DOHH2 (cell line): ENCODE results near the gene TXNL1.

ENCODE experiments used
- H3F3A ChIP-seq: fragments of 200-600 bp; sonication (generic), shearing (Covaris generic); 2 replicates; pipeline ENCODE4 v1.6.0; 2016; ENCODE audit warnings: antibody characterized with exemption, mild to moderate bottlenecking; ENCODE audit not compliant: control insufficient read depth, insufficient read depth
- H3K27ac ChIP-seq: fragments of 200-600 bp; sonication (generic); 2 replicates; pipeline ENCODE4 v1.5.1; 2014; ENCODE audit warnings: low read depth, mild to moderate bottlenecking, low read length, moderate library complexity
- H3K27me3 ChIP-seq: fragments of 200-600 bp; sonication (generic); 2 replicates; pipeline ENCODE4 v1.6.1; 2014; ENCODE audit warnings: mild to moderate bottlenecking, low read length, mixed read lengths; ENCODE audit not compliant: control insufficient read depth
- H3K36me3 ChIP-seq: fragments of 200-600 bp; sonication (generic); 2 replicates; pipeline ENCODE4 v1.6.1; 2014; ENCODE audit warnings: mild to moderate bottlenecking, low read length, moderate library complexity, mixed read lengths; ENCODE audit not compliant: control insufficient read depth
- H3K4me1 ChIP-seq: fragments of 200-600 bp; sonication (generic); 2 replicates; pipeline ENCODE4 v1.6.1; 2014; ENCODE audit warnings: mild to moderate bottlenecking, low read length, mixed read lengths; ENCODE audit not compliant: control insufficient read depth
- H3K4me2 ChIP-seq: fragments of 200-600 bp; sonication (generic); 2 replicates; pipeline ENCODE4 v1.6.0; 2014; ENCODE audit warnings: mild to moderate bottlenecking, low read length, moderate library complexity
- H3K4me3 ChIP-seq: fragments of 200-600 bp; sonication (generic); 2 replicates; pipeline ENCODE4 v1.5.1; 2014; ENCODE audit warnings: mild to moderate bottlenecking, low read length, mixed read lengths
- H3K79me2 ChIP-seq: fragments of 200-600 bp; sonication (generic); 2 replicates; pipeline ENCODE4 v1.6.1; 2014; ENCODE audit warnings: mild to moderate bottlenecking, low read length, mixed read lengths; ENCODE audit not compliant: control insufficient read depth
- H3K9me2 ChIP-seq: fragments of 200-600 bp; sonication (generic); replicated peaks from 2 replicates; pipeline ENCODE4 v1.6.1; 2014; ENCODE audit warnings: mild to moderate bottlenecking, low read length, mixed read lengths; ENCODE audit not compliant: control insufficient read depth
- H3K9me3 ChIP-seq: fragments of 200-600 bp; sonication (generic); 2 replicates; pipeline ENCODE4 v1.6.1; 2014; ENCODE audit warnings: antibody characterized with exemption, low read length, mixed read lengths; ENCODE audit not compliant: control insufficient read depth, insufficient read depth
- H4K20me1 ChIP-seq: fragments of 200-600 bp; sonication (generic); 2 replicates; pipeline ENCODE4 v1.6.0; 2014; ENCODE audit warnings: low read depth, mild to moderate bottlenecking, antibody characterized with exemption, low read length, moderate library complexity; ENCODE audit not compliant: control insufficient read depth, insufficient read depth
- EZH2phosphoT487 ChIP-seq: fragments of 200-600 bp; sonication (generic); IDR thresholded peaks from 2 replicates; pipeline ENCODE4 v1.6.1; 2017; ENCODE audit warnings: borderline replicate concordance, mild to moderate bottlenecking, antibody characterized with exemption, low read length, moderate library complexity, mixed read lengths
- TF ChIP-seq, protein P1 (sequence below): fragments of 200-600 bp; sonication (generic); IDR thresholded peaks from one replicate; pipeline ENCODE4 v1.5.1; 2014; ENCODE audit warnings: antibody characterized with exemption, mild to moderate bottlenecking, low read depth, low read length; ENCODE audit not compliant: poor library complexity, severe bottlenecking

The TXNL1 gene

DNA sequence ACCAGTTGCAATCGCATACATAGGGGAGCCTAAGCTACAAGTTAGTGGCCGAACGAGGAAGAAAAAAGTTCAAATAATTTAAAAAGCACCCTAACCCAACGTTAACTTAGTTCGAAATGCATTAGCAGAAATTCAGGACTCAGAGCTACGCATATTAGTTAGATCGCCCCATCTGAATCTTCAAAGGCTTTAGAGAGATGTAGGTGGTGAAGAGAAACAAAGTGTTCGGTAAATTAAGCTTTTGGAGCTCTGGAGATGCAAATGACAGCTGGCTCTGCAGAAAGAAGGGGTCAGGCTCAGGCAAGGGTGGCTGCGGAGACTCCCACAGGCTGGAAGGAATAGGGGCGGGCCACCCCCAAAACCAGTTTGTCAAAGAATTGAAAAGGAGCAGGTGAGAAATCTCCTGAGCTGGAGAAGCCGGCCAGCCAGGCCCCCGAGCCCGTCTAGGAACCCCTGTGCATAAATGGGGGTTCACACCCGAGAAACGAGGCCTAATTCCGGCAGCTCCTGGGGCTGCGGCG, 621 bp downstream of the TXNL1 start:
- TF ChIP-seq, protein P1, sequence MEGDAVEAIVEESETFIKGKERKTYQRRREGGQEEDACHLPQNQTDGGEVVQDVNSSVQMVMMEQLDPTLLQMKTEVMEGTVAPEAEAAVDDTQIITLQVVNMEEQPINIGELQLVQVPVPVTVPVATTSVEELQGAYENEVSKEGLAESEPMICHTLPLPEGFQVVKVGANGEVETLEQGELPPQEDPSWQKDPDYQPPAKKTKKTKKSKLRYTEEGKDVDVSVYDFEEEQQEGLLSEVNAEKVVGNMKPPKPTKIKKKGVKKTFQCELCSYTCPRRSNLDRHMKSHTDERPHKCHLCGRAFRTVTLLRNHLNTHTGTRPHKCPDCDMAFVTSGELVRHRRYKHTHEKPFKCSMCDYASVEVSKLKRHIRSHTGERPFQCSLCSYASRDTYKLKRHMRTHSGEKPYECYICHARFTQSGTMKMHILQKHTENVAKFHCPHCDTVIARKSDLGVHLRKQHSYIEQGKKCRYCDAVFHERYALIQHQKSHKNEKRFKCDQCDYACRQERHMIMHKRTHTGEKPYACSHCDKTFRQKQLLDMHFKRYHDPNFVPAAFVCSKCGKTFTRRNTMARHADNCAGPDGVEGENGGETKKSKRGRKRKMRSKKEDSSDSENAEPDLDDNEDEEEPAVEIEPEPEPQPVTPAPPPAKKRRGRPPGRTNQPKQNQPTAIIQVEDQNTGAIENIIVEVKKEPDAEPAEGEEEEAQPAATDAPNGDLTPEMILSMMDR, result no peak
- no peak for TF ChIP-seq EZH2phosphoT487
- Histone ChIP-seq H3K27me3 (no peaks in the 10 kb centered on the region), H3K9me3 (no peaks in the 10 kb centered on the region), H3F3A (peaks cover 3% of the 10 kb centered on the region; the same call in 1 of the 2 replicates), H3K27ac (peak overlapping the region; percentile 55), H3K9me2 (no peaks in the 10 kb centered on the region), H3K4me1 (peaks cover 27% of the 10 kb centered on the region), H3K36me3 (peaks cover 38% of the 10 kb centered on the region), H3K4me2 (peak overlapping the region; percentile 82), H3K79me2 (peaks cover 60% of the 10 kb centered on the region), H4K20me1 (peaks cover 4% of the 10 kb centered on the region), H3K4me3 (peak overlapping the region; percentile 87)

DNA sequence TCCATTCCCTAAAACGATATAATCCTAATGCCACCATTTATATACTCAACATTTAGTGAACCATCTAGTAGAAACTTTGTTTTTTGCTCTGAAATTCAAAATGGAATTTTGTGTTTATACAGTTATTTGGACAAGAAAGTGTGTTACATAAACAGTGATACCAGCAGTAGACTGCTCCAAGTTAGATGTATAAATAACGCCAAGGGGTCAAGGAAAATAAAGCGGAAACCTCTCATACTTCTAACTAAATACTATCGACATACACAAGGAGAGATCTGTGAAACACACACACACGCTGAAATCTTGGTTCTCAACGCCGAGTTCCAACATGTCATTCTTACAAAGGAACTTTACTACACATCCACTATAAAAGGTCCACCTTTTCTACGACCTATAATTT, 1.2 kb downstream of the TXNL1 start:
- Histone ChIP-seq H3K79me2 (peaks cover 66% of the 10 kb centered on the region), H3K9me3 (no peaks in the 10 kb centered on the region), H3K36me3 (peaks cover 43% of the 10 kb centered on the region), H3K4me1 (peaks cover 27% of the 10 kb centered on the region), H3K27ac (no peak overlapping the region), H3K27me3 (no peaks in the 10 kb centered on the region), H4K20me1 (peaks cover 4% of the 10 kb centered on the region), H3K9me2 (no peaks in the 10 kb centered on the region), H3K4me3 (peak overlapping the region; percentile 87), H3F3A (peaks cover 3% of the 10 kb centered on the region; the same call in 1 of the 2 replicates), H3K4me2 (peak overlapping the region; percentile 82)
- TF ChIP-seq, protein P1, result no peak

DNA sequence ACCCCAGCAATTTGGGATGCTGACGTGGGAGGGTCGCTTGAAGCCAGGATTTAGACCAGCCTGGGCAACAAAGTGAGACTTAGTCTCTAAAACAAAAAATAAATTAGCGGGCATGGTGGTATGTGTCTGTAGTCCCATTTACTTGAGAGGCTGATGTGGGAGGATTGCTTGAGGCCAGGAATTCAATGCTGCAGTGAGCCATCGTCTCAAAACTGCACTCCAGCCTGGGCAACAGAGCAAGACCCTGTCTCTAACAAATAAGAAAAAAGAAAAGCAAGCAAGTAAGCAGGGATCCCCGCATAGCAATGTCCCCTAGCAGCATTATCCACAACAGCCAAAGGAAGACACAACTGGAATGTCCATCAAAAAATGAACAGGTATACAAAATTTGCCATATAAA, 3.4 kb downstream of the TXNL1 start:
- Histone ChIP-seq H3K27me3 (no peaks in the 10 kb centered on the region), H3K4me1 (peaks cover 27% of the 10 kb centered on the region), H4K20me1 (peaks cover 7% of the 10 kb centered on the region), H3K9me3 (no peaks in the 10 kb centered on the region), H3F3A (peaks cover 3% of the 10 kb centered on the region; the same call in 1 of the 2 replicates), H3K4me2 (no peak overlapping the region), H3K36me3 (peaks cover 54% of the 10 kb centered on the region), H3K27ac (no peak overlapping the region), H3K9me2 (no peaks in the 10 kb centered on the region), H3K4me3 (no peak overlapping the region), H3K79me2 (peaks cover 87% of the 10 kb centered on the region)
- TF ChIP-seq, protein P1, result no peak
- no peak for TF ChIP-seq EZH2phosphoT487
